Trophoblast cell (in vitro differentiated cells and primary cell): ENCODE results near the gene CPN2.

Experiments
- DNase-seq, 2 donors: peaks; one replicate each; pipeline ENCODE4 v3.0.0-alpha.2; 2016
- H2AFZ ChIP-seq: 2 replicates; pipeline ENCODE4 v1.6.1; 2013; ENCODE audit warnings: low read length, moderate library complexity, mild to moderate bottlenecking; ENCODE audit not compliant: insufficient read depth, poor library complexity
- H2AK5ac ChIP-seq: 2 replicates; pipeline ENCODE4 v1.6.1; 2013; ENCODE audit warnings: mild to moderate bottlenecking, low read length
- H2BK120ac ChIP-seq: 2 replicates; pipeline ENCODE4 v1.6.1; 2013; ENCODE audit warnings: low read length, mild to moderate bottlenecking, moderate library complexity; ENCODE audit not compliant: insufficient read depth, poor library complexity
- H2BK12ac ChIP-seq: 2 replicates; pipeline ENCODE4 v1.6.1; 2013; ENCODE audit warnings: mild to moderate bottlenecking, low read length, moderate library complexity
- H2BK5ac ChIP-seq: 2 replicates; pipeline ENCODE4 v1.6.1; 2013; ENCODE audit warnings: low read length, low read depth, moderate library complexity, mild to moderate bottlenecking; ENCODE audit not compliant: poor library complexity
- H3K14ac ChIP-seq: 2 replicates; pipeline ENCODE4 v1.6.1; 2013; ENCODE audit warnings: mild to moderate bottlenecking, low read length
- H3K18ac ChIP-seq: 2 replicates; pipeline ENCODE4 v1.6.1; 2013; ENCODE audit warnings: mild to moderate bottlenecking, low read length
- H3K23ac ChIP-seq: 2 replicates; pipeline ENCODE4 v1.6.1; 2013; ENCODE audit warnings: low read length
- H3K27ac ChIP-seq: 2 replicates; pipeline ENCODE4 v1.5.1; 2013; ENCODE audit warnings: low read depth, mild to moderate bottlenecking, inconsistent platforms, low read length, moderate library complexity
- H3K27me3 ChIP-seq: 2 replicates; pipeline ENCODE4 v1.6.1; 2013; ENCODE audit warnings: inconsistent platforms, mild to moderate bottlenecking, low read length, moderate library complexity; ENCODE audit not compliant: insufficient read depth
- H3K36me3 ChIP-seq, 2 experiments: 1 replicate in 1 of 2; 2 replicates in 1 of 2; pipeline ENCODE4 v1.6.1; 2013; ENCODE audit warnings: low read length in 2 of 2, mild to moderate bottlenecking in 2 of 2, moderate library complexity in 1 of 2; ENCODE audit not compliant: insufficient read depth in 2 of 2, control insufficient read depth in 1 of 2
- H3K4ac ChIP-seq: 2 replicates; pipeline ENCODE4 v1.6.1; 2013; ENCODE audit warnings: low read depth, mild to moderate bottlenecking, low read length, moderate library complexity
- H3K4me1 ChIP-seq, 2 experiments: 1 replicate in 1 of 2; 2 replicates in 1 of 2; pipeline ENCODE4 v1.6.1; 2013; ENCODE audit warnings: low read length in 2 of 2, mild to moderate bottlenecking in 2 of 2, moderate library complexity in 1 of 2; ENCODE audit not compliant: insufficient read depth in 2 of 2, control insufficient read depth in 1 of 2
- H3K4me2 ChIP-seq: 2 replicates; pipeline ENCODE4 v1.6.1; 2013; ENCODE audit warnings: inconsistent platforms, mild to moderate bottlenecking, low read length, moderate library complexity
- H3K4me3 ChIP-seq: 2 replicates; pipeline ENCODE4 v1.5.1; 2013; ENCODE audit warnings: mild to moderate bottlenecking, low read depth, low read length, inconsistent platforms
- H3K79me1 ChIP-seq: one replicate; pipeline ENCODE4 v1.6.1; 2013; ENCODE audit warnings: low read length
- H3K79me2 ChIP-seq: 2 replicates; pipeline ENCODE4 v1.6.1; 2013; ENCODE audit warnings: low read length, mild to moderate bottlenecking; ENCODE audit not compliant: control insufficient read depth, insufficient read depth, poor library complexity
- H3K9ac ChIP-seq: 2 replicates; pipeline ENCODE4 v1.6.1; 2013; ENCODE audit warnings: mild to moderate bottlenecking, low read length
- H3K9me3 ChIP-seq: 2 replicates; pipeline ENCODE4 v1.6.1; 2013; ENCODE audit warnings: low read depth, mild to moderate bottlenecking, control low read depth, inconsistent platforms, low read length; ENCODE audit not compliant: insufficient read depth
- H4K12ac ChIP-seq: 2 replicates; pipeline ENCODE4 v1.6.1; 2013; ENCODE audit warnings: low read depth, mild to moderate bottlenecking, low read length, moderate library complexity
- H4K8ac ChIP-seq: 2 replicates; pipeline ENCODE4 v1.6.1; 2013; ENCODE audit warnings: low read depth, mild to moderate bottlenecking, low read length, moderate library complexity
- H4K91ac ChIP-seq: one replicate; pipeline ENCODE4 v1.6.1; 2013; ENCODE audit warnings: low read depth, mild to moderate bottlenecking, low read length, moderate library complexity
- WGBS: extraction: QIAGEN DNeasy Blood & Tissue Kit; methylation state at CpG from one replicate; pipeline ENCODE4 v1.1.7; 2013; ENCODE audit warnings: missing lambda C conversion rate; ENCODE audit not compliant: insufficient read length, insufficient coverage; ENCODE audit errors: extremely low coverage; 5-methylcytosine and 5-hydroxymethylcytosine counted together

CPN2 gene

DNA sequence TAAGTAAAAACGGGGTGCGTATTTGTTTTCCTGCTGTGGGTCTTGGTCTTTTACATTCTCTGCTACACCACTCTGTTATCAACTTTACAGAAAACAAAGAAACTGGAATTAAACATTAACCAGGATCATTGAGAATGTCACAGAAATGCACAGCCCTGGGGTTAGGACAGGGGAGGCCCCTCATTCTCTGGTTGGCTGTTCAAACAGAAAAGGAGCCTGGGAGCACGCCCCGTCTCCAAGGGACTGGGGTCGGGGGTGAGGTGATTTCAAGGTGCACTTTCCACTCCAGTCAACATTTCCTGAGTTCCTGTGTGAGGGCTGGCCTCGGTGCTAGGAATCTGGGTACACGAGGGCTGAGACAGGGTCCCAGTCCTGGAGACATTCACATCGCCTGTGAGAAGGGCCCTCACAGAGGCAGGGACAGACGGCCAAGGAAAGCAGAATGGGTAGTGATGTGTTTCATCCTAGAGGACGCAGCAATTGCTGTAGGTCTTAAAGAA lies 30.3 kb downstream of the CPN2 start:
- H2AK5ac ChIP-seq: no peak overlapping the region
- no peak overlapping the region for H2AFZ ChIP-seq
- no peak overlapping the region for H3K14ac ChIP-seq
- no peak overlapping the region for H4K12ac ChIP-seq
- H3K4ac ChIP-seq: no peak overlapping the region
- H3K9me3 ChIP-seq: peaks cover 21% of the 10 kb centered on the region
- no peaks in the 10 kb centered on the region for H3K79me1 ChIP-seq
- peaks cover 5 to 17% of the 10 kb centered on the region in 2 experiments for H3K4me1 ChIP-seq
- H2BK12ac ChIP-seq: no peak overlapping the region
- no peak overlapping the region for H3K18ac ChIP-seq
- H3K4me3 ChIP-seq: no peak overlapping the region
- no peak overlapping the region for H2BK120ac ChIP-seq
- H3K79me2 ChIP-seq: no peaks in the 10 kb centered on the region
- H4K8ac ChIP-seq: no peak overlapping the region
- peaks cover 6% of the 10 kb centered on the region for H3K27me3 ChIP-seq
- no CpG with 5 or more reads among the region's 10 CpGs for WGBS
- H2BK5ac ChIP-seq: no peak overlapping the region
- no peaks in the 10 kb centered on the region for H3K36me3 ChIP-seq
- no peak overlapping the region for H4K91ac ChIP-seq
- no peak overlapping the region for H3K23ac ChIP-seq
- no peak overlapping the region for H3K4me2 ChIP-seq
- DNase-seq: no peak
- no peak overlapping the region for H3K27ac ChIP-seq
- H3K9ac ChIP-seq: no peak overlapping the region

- Histone ChIP-seq H4K8ac (no peak overlapping the region), H3K36me3 (no peaks in the 10 kb centered on the region), H3K4me3 (no peak overlapping the region), H3K4me2 (no peak overlapping the region), H3K27ac (no peak overlapping the region), H2AK5ac (no peak overlapping the region), H3K79me1 (peaks cover 4% of the 10 kb centered on the region), H4K91ac (no peak overlapping the region), H3K23ac (no peak overlapping the region), H3K9ac (no peak overlapping the region), H3K4me1 (peaks cover 8 to 21% of the 10 kb centered on the region in 2 experiments), H2AFZ (no peak overlapping the region), H2BK5ac (no peak overlapping the region), H3K27me3 (peaks cover 6% of the 10 kb centered on the region), H3K18ac (no peak overlapping the region), H3K79me2 (no peaks in the 10 kb centered on the region), H3K9me3 (peaks cover 19% of the 10 kb centered on the region), H2BK120ac (no peak overlapping the region), H3K4ac (no peak overlapping the region), H4K12ac (no peak overlapping the region), H2BK12ac (no peak overlapping the region), H3K14ac (no peak overlapping the region)
- no peak for DNase-seq
- no CpG with 5 or more reads among the region's 5 CpGs for WGBS
Observed at GRCh38 chr3:194320100-194320499, 31.0 kb downstream of the CPN2 start.

GRCh38 chr3:194318511-194319161 lies 32.5 kb downstream of the CPN2 start:
- Histone ChIP-seq H3K27ac (no peak overlapping the region), H3K27me3 (peaks cover 6% of the 10 kb centered on the region), H3K9ac (no peak overlapping the region), H3K36me3 (no peaks in the 10 kb centered on the region), H2BK5ac (no peak overlapping the region), H2AK5ac (no peak overlapping the region), H3K14ac (no peak overlapping the region), H3K23ac (no peak overlapping the region), H4K12ac (no peak overlapping the region), H3K18ac (no peak overlapping the region), H4K91ac (no peak overlapping the region), H3K9me3 (peaks cover 15% of the 10 kb centered on the region), H3K4me2 (no peak overlapping the region), H3K4me3 (no peak overlapping the region), H3K4me1 (peaks cover 7 to 23% of the 10 kb centered on the region in 2 experiments), H2AFZ (no peak overlapping the region), H4K8ac (no peak overlapping the region), H3K4ac (no peak overlapping the region), H2BK12ac (no peak overlapping the region), H2BK120ac (no peak overlapping the region), H3K79me2 (no peaks in the 10 kb centered on the region), H3K79me1 (peaks cover 7% of the 10 kb centered on the region)
- no CpG with 5 or more reads among the region's 3 CpGs for WGBS
- no peak for DNase-seq

DNA sequence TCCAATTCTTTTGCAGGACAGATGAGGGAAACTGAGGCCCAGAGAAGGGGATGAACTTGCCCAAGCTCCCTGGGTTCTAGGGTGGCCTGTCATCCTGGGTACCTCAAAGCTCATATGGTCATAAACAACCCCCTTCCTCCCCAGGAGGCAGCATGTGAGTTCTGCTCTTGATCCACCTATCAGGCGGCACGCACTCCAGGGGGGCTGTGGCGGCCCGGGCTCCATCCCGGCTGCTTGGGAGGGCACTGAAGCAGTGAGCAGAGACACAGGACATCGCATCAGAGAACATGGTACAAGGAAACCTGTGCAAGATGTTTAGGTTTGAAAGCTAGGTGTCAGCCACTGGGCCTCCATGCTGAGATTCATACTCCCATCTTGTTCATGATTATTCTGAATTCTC lies 34.2 kb downstream of the CPN2 start:
- Histone ChIP-seq H3K27ac (no peak overlapping the region), H4K12ac (no peak overlapping the region), H2AK5ac (no peak overlapping the region), H3K4me1 (peaks cover 17 to 19% of the 10 kb centered on the region in 2 experiments), H4K91ac (no peak overlapping the region), H3K14ac (no peak overlapping the region), H3K4me2 (no peak overlapping the region), H3K79me1 (peaks cover 7% of the 10 kb centered on the region), H2BK120ac (no peak overlapping the region), H3K9me3 (peaks cover 15% of the 10 kb centered on the region), H3K18ac (no peak overlapping the region), H2BK5ac (no peak overlapping the region), H3K27me3 (peaks cover 6% of the 10 kb centered on the region), H3K79me2 (no peaks in the 10 kb centered on the region), H3K23ac (no peak overlapping the region), H2BK12ac (no peak overlapping the region), H3K36me3 (no peaks in the 10 kb centered on the region), H3K9ac (no peak overlapping the region), H4K8ac (no peak overlapping the region), H2AFZ (no peak overlapping the region), H3K4ac (no peak overlapping the region), H3K4me3 (no peak overlapping the region)
- DNase-seq: no peak
- WGBS: no CpG with 5 or more reads among the region's 6 CpGs
